GM21390 (cell line): ENCODE measurements around the gene RAPGEF1.
A peak's percentile ranks its signal among the peaks of the same experiment; 100 is the strongest.
"Not testable (repeated sequence)": the region's sequence is repeated elsewhere in the genome, so short reads cannot be mapped to it uniquely, and the experiment has no call there.

Experiments used
- ATAC-seq: cut with Tn5 transposase; IDR thresholded peaks from one replicate; pipeline ENCODE4 v1.9.1; 2021; ENCODE audit not compliant: unreplicated experiment

RAPGEF1 gene

GRCh38 chr9:131673531-131673930 is 66.3 kb downstream of the RAPGEF1 start:
- ATAC-seq = no peak

- no peak for ATAC-seq
Measured at GRCh38 chr9:131673068-131673467, 66.8 kb downstream of the RAPGEF1 start.

- ATAC-seq = no peak
Measured at GRCh38 chr9:131672451-131672850, 67.4 kb downstream of the RAPGEF1 start.

GRCh38 chr9:131671133-131671520 is 68.7 kb downstream of the RAPGEF1 start:
- ATAC-seq = no peak

- no peak for ATAC-seq
Measured at GRCh38 chr9:131670247-131671132, 69.4 kb downstream of the RAPGEF1 start.

- ATAC-seq = peak; percentile 7
Measured at GRCh38 chr9:131669269-131670157, 70.4 kb downstream of the RAPGEF1 start.

GRCh38 chr9:131668439-131669268 is 71.2 kb downstream of the RAPGEF1 start:
- ATAC-seq = peak; percentile 49

GRCh38 chr9:131668057-131668438 is 71.8 kb downstream of the RAPGEF1 start:
- ATAC-seq = no peak

- ATAC-seq = peak; percentile 39
Measured at GRCh38 chr9:131667576-131667975, 72.3 kb downstream of the RAPGEF1 start.

GRCh38 chr9:131666774-131667173 is 73.1 kb downstream of the RAPGEF1 start:
- no peak for ATAC-seq

GRCh38 chr9:131666029-131666428 is 73.8 kb downstream of the RAPGEF1 start:
- no peak for ATAC-seq

- no peak for ATAC-seq
Measured at GRCh38 chr9:131663288-131663687, 76.6 kb downstream of the RAPGEF1 start.

- not testable (repeated sequence) for ATAC-seq
Measured at GRCh38 chr9:131662289-131662621, 77.6 kb downstream of the RAPGEF1 start.

- ATAC-seq = no peak
Measured at GRCh38 chr9:131661568-131662288, 78.1 kb downstream of the RAPGEF1 start.

- no peak for ATAC-seq
Measured at GRCh38 chr9:131660466-131661405, 79.1 kb downstream of the RAPGEF1 start.

- ATAC-seq = no peak
Measured at GRCh38 chr9:131658377-131659129, 81.3 kb downstream of the RAPGEF1 start.

GRCh38 chr9:131657940-131658339 is 81.9 kb downstream of the RAPGEF1 start:
- no peak for ATAC-seq

- no peak for ATAC-seq
Measured at GRCh38 chr9:131657456-131657855, 82.4 kb downstream of the RAPGEF1 start.

- ATAC-seq = peak; percentile 43
Measured at GRCh38 chr9:131657037-131657377, 82.9 kb downstream of the RAPGEF1 start.
